IPS-18a (cell line): ENCODE measurements around the gene IL27RA.

Source experiments
- H3K27ac ChIP-seq: one replicate; pipeline ENCODE4 v1.5.1; 2013; ENCODE audit warnings: low read length
- H3K27me3 ChIP-seq: one replicate; pipeline ENCODE4 v1.6.1; 2013; ENCODE audit warnings: mild to moderate bottlenecking, low read length; ENCODE audit not compliant: control insufficient read depth, insufficient read depth
- H3K36me3 ChIP-seq: one replicate; pipeline ENCODE4 v1.6.1; 2013; ENCODE audit warnings: low read depth, low read length; ENCODE audit not compliant: control insufficient read depth
- H3K4me1 ChIP-seq: one replicate; pipeline ENCODE4 v1.6.1; 2013; ENCODE audit warnings: low read depth, low read length; ENCODE audit not compliant: control insufficient read depth
- H3K4me3 ChIP-seq: one replicate; pipeline ENCODE4 v1.5.1; 2013; ENCODE audit warnings: low read length
- H3K9ac ChIP-seq: one replicate; pipeline ENCODE4 v1.6.1; 2013; ENCODE audit warnings: mild to moderate bottlenecking, low read length, moderate library complexity
- H3K9me3 ChIP-seq: one replicate; pipeline ENCODE4 v1.6.1; 2013; ENCODE audit warnings: low read depth, low read length; ENCODE audit not compliant: control insufficient read depth

The IL27RA gene

GRCh38 chr19:14066134-14066533, 34.6 kb downstream of the IL27RA start:
- Histone ChIP-seq H3K27me3 (no peaks in the 10 kb centered on the region), H3K36me3 (no peaks in the 10 kb centered on the region), H3K9me3 (no peaks in the 10 kb centered on the region), H3K4me1 (no peaks in the 10 kb centered on the region), H3K27ac (no peak overlapping the region), H3K9ac (no peak overlapping the region), H3K4me3 (no peak overlapping the region)

GRCh38 chr19:14070268-14071050, 38.9 kb downstream of the IL27RA start:
- H3K4me3 ChIP-seq, result no peak overlapping the region
- H3K9ac ChIP-seq, result no peak overlapping the region
- H3K36me3 ChIP-seq, result no peaks in the 10 kb centered on the region
- peaks cover 39% of the 10 kb centered on the region for H3K27me3 ChIP-seq
- H3K9me3 ChIP-seq, result no peaks in the 10 kb centered on the region
- peaks cover 6% of the 10 kb centered on the region for H3K4me1 ChIP-seq
- H3K27ac ChIP-seq, result no peak overlapping the region

- peaks cover 53% of the 10 kb centered on the region for H3K27me3 ChIP-seq
- H3K4me3 ChIP-seq, result peak within 1 kb of the TSS; percentile 60
- no peaks in the 10 kb centered on the region for H3K9me3 ChIP-seq
- no peak within 1 kb of the TSS for H3K27ac ChIP-seq
- no peak within 1 kb of the TSS for H3K9ac ChIP-seq
- H3K36me3 ChIP-seq, result no peaks in the 10 kb centered on the region
- peaks cover 6% of the 10 kb centered on the region for H3K4me1 ChIP-seq
Measured at GRCh38 chr19:14072535-14073260, 41.1 kb downstream of the IL27RA start, which contains the start of gene MISP3. Gene MISP3, plus strand, starts transcription at chr19:14072786. Its CDS starts 524 bp downstream, at chr19:14073310.

- H3K4me3 ChIP-seq, result peak overlapping the region; percentile 60
- no peak overlapping the region for H3K27ac ChIP-seq
- H3K4me1 ChIP-seq, result peaks cover 6% of the 10 kb centered on the region
- no peaks in the 10 kb centered on the region for H3K9me3 ChIP-seq
- H3K27me3 ChIP-seq, result peaks cover 53% of the 10 kb centered on the region
- H3K9ac ChIP-seq, result no peak overlapping the region
- H3K36me3 ChIP-seq, result no peaks in the 10 kb centered on the region
Measured at GRCh38 chr19:14073261-14073924, 41.8 kb downstream of the IL27RA start.

- H3K4me1 ChIP-seq, result peaks cover 6% of the 10 kb centered on the region
- no peak overlapping the region for H3K9ac ChIP-seq
- no peak overlapping the region for H3K27ac ChIP-seq
- H3K27me3 ChIP-seq, result peaks cover 53% of the 10 kb centered on the region
- H3K4me3 ChIP-seq, result peak overlapping the region; percentile 60
- no peaks in the 10 kb centered on the region for H3K36me3 ChIP-seq
- no peaks in the 10 kb centered on the region for H3K9me3 ChIP-seq
Measured at GRCh38 chr19:14073925-14074838, 42.6 kb downstream of the IL27RA start.

- H3K4me3 ChIP-seq, result no peak overlapping the region
- H3K27ac ChIP-seq, result no peak overlapping the region
- H3K9me3 ChIP-seq, result no peaks in the 10 kb centered on the region
- H3K4me1 ChIP-seq, result peaks cover 6% of the 10 kb centered on the region
- no peak overlapping the region for H3K9ac ChIP-seq
- H3K27me3 ChIP-seq, result peaks cover 34% of the 10 kb centered on the region
- no peaks in the 10 kb centered on the region for H3K36me3 ChIP-seq
Measured at GRCh38 chr19:14078411-14078810, 46.8 kb downstream of the IL27RA start.

- Histone ChIP-seq H3K27ac (peak overlapping the region; percentile 20), H3K9ac (peak overlapping the region; percentile 72), H3K9me3 (no peaks in the 10 kb centered on the region), H3K27me3 (peaks cover 12% of the 10 kb centered on the region), H3K4me3 (peak overlapping the region; percentile 94), H3K4me1 (no peaks in the 10 kb centered on the region), H3K36me3 (no peaks in the 10 kb centered on the region)
Measured at GRCh38 chr19:14080887-14081796, 49.6 kb downstream of the IL27RA start.

GRCh38 chr19:14081797-14082674, 50.5 kb downstream of the IL27RA start:
- no peak overlapping the region for H3K27ac ChIP-seq
- H3K4me3 ChIP-seq, result peak overlapping the region; percentile 94
- H3K27me3 ChIP-seq, result peaks cover 8% of the 10 kb centered on the region
- peak overlapping the region; percentile 25 for H3K9ac ChIP-seq
- H3K4me1 ChIP-seq, result no peaks in the 10 kb centered on the region
- H3K36me3 ChIP-seq, result no peaks in the 10 kb centered on the region
- no peaks in the 10 kb centered on the region for H3K9me3 ChIP-seq

- H3K4me3 ChIP-seq, result no peak overlapping the region
- no peaks in the 10 kb centered on the region for H3K4me1 ChIP-seq
- H3K36me3 ChIP-seq, result no peaks in the 10 kb centered on the region
- no peak overlapping the region for H3K9ac ChIP-seq
- H3K27ac ChIP-seq, result no peak overlapping the region
- peaks cover 4% of the 10 kb centered on the region for H3K27me3 ChIP-seq
- no peaks in the 10 kb centered on the region for H3K9me3 ChIP-seq
Measured at GRCh38 chr19:14082675-14082960, 51.1 kb downstream of the IL27RA start.
